Calu3 (cell line): ENCODE data around the gene PCDHGB7. TPM values are rescaled to one million over a fixed set of nuclear protein-coding genes. Genes with fewer than 3 reads are reported as not detected.
"Not testable (repeated sequence)": the region's sequence is repeated elsewhere in the genome, so short reads cannot be mapped to it uniquely, and the experiment has no call there.

ENCODE experiments used
- BruUV-seq: library from RNA; stranded (reverse); fragments of 400-500 nt; replicated peaks from 2 replicates; lab custom pipeline; 2021; lab: Mats Ljungman, UMichigan
- CTCF ChIA-PET: fragments of 300-600 bp; sonication (Branson Sonifier 250); formaldehyde crosslinking; loops from one replicate; lab custom pipeline; 2022; ENCODE audit warnings: antibody characterized with exemption; lab: Charles Lee
- DNase-seq: peaks from one replicate; pipeline ENCODE4 v3.0.0; 2022
- H3K27ac Mint-ChIP-seq: one replicate; pipeline ENCODE4 v1.8.0; 2022; ENCODE audit warnings: mixed read lengths; ENCODE audit not compliant: unreplicated experiment
- H3K27me3 Mint-ChIP-seq: one replicate; pipeline ENCODE4 v1.8.0; 2022; ENCODE audit warnings: mixed read lengths; ENCODE audit not compliant: unreplicated experiment
- H3K36me3 Mint-ChIP-seq: one replicate; pipeline ENCODE4 v1.8.0; 2022; ENCODE audit warnings: mild to moderate bottlenecking, moderate library complexity, mixed read lengths; ENCODE audit not compliant: insufficient read depth, unreplicated experiment
- H3K4me1 Mint-ChIP-seq: one replicate; pipeline ENCODE4 v1.8.0; 2022; ENCODE audit warnings: mild to moderate bottlenecking, low read depth, mixed read lengths; ENCODE audit not compliant: unreplicated experiment
- H3K4me3 Mint-ChIP-seq: one replicate; pipeline ENCODE4 v1.8.0; 2022; ENCODE audit warnings: mild to moderate bottlenecking, low read depth, moderate library complexity, mixed read lengths; ENCODE audit not compliant: unreplicated experiment
- H3K9me3 Mint-ChIP-seq: one replicate; pipeline ENCODE4 v1.8.0; 2022; ENCODE audit warnings: low read depth, mixed read lengths; ENCODE audit not compliant: unreplicated experiment
- intact Hi-C: fragments of 100-400 bp; cut with micrococcal nuclease; formaldehyde crosslinking; loops from one replicate; pipeline ENCODE4 v1.10.0; 2022; ENCODE audit not compliant: unreplicated experiment
- total RNA-seq: library from RNA; stranded (reverse); gene quantifications from 2 replicates; pipeline ENCODE4 v1.2.3, GENCODE V29; 2022
- TF ChIP-seq, protein P1 (sequence below): fragments of 200-600 bp; IDR thresholded peaks from one replicate; pipeline ENCODE4 v1.8.0; 2022; ENCODE audit warnings: antibody characterized with exemption; ENCODE audit not compliant: unreplicated experiment

PCDHGB7 gene
- total RNA-seq, 1 experiment from 2014 or later: 13.6 TPM

DNA sequence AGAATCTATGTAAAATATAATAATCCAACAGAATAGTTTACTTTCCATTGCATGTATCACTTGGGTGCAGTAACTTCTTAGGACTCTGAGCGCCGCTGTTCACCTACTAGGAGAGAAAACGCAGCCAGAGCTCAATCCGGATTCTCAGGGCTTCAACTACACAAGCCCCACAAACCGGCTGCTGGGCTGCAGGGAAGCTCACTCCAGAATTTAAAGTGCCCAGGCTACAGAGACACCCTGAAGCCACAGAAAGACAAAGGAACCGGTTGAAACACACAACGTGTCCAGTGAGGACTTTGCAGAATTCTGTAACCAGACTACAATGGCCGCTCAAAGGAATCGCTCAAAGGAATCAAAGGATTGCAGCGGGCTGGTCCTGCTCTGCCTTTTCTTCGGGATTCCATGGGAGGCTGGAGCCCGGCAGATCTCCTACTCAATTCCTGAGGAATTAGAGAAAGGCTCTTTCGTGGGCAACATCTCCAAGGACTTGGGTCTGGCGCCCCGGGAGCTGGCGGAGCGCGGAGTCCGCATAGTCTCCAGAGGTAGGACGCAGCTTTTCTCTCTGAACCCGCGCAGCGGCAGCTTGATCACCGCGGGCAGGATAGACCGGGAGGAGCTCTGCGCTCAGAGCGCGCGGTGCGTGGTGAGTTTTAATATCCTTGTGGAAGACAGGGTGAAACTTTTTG lies 4.5 kb upstream of the PCDHGB7 start, which contains the start of gene PCDHGA10:
PCDHGA10 (plus strand) TSS at position 134 of the 686 bp plus-strand sequence; CDS start at position 323, 189 bp downstream.
- intact Hi-C loops: no loop called here
- DNase-seq: no peak

DNA sequence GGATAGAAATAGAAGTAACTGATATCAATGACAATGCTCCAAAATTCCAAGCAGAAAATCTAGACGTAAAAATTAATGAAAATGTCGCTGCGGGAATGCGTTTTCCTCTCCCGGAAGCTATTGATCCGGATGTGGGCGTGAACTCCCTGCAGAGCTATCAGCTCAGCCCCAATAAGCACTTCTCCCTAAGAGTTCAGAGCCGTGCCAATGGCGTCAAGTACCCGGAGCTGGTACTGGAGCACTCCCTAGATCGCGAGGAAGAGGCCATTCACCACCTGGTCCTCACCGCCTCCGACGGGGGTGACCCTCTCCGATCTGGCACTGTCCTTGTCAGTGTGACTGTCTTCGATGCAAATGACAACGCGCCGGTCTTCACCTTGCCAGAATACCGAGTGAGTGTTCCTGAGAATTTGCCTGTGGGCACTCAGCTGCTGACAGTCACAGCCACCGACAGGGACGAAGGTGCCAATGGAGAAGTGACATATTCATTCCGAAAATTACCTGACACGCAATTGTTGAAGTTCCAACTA lies 3.9 kb upstream of the PCDHGB7 start:
- CTCF ChIA-PET: no interaction called here
- Mint-ChIP-seq H3K9me3 (peaks cover 20% of the 10 kb centered on the region), H3K36me3 (peaks cover 29% of the 10 kb centered on the region), H3K4me1 (peaks cover 20% of the 10 kb centered on the region), H3K27me3 (no peaks in the 10 kb centered on the region), H3K27ac (no peak overlapping the region), H3K4me3 (no peak overlapping the region)
- BruUV-seq: no TSS peak
- intact Hi-C loops: no loop called here
- DNase-seq: no peak
- TF ChIP-seq, protein P1, sequence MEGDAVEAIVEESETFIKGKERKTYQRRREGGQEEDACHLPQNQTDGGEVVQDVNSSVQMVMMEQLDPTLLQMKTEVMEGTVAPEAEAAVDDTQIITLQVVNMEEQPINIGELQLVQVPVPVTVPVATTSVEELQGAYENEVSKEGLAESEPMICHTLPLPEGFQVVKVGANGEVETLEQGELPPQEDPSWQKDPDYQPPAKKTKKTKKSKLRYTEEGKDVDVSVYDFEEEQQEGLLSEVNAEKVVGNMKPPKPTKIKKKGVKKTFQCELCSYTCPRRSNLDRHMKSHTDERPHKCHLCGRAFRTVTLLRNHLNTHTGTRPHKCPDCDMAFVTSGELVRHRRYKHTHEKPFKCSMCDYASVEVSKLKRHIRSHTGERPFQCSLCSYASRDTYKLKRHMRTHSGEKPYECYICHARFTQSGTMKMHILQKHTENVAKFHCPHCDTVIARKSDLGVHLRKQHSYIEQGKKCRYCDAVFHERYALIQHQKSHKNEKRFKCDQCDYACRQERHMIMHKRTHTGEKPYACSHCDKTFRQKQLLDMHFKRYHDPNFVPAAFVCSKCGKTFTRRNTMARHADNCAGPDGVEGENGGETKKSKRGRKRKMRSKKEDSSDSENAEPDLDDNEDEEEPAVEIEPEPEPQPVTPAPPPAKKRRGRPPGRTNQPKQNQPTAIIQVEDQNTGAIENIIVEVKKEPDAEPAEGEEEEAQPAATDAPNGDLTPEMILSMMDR: no peak

More for the DNA sequence above, 4.5 kb upstream of the PCDHGB7 start, which contains the start of gene PCDHGA10:
- H3K36me3 Mint-ChIP-seq: peaks cover 28% of the 10 kb centered on the region
- no peaks in the 10 kb centered on the region for H3K27me3 Mint-ChIP-seq
- peaks cover 24% of the 10 kb centered on the region for H3K4me1 Mint-ChIP-seq
- no peak within 1 kb of the TSS for H3K4me3 Mint-ChIP-seq
- BruUV-seq: no TSS peak
- no peak within 1 kb of the TSS for H3K27ac Mint-ChIP-seq
- H3K9me3 Mint-ChIP-seq: peaks cover 16% of the 10 kb centered on the region
- CTCF ChIA-PET: no interaction called here
- TF ChIP-seq, protein P1: no peak

DNA sequence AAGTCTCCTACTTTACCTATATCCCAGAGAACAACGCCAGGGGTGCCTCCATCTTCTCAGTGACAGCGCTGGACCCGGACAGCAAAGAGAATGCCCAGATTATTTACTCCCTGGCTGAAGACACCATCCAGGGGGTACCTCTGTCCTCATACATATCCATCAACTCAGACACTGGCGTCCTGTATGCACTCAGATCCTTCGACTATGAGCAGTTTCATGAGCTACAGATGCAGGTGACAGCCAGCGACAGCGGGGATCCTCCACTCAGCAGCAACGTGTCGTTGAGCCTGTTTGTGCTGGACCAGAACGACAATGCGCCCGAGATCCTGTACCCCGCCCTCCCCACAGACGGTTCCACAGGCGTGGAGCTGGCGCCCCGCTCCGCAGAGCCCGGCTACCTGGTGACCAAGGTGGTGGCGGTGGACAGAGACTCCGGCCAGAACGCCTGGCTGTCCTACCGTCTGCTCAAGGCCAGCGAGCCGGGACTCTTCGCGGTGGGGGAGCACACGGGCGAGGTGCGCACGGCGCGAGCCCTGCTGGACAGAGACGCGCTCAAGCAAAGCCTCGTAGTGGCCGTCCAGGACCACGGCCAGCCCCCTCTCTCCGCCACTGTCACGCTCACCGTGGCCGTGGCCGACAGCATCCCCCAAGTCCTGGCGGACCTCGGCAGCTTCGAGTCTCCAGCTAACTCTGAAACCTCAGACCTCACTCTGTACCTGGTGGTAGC lies 2.8 kb upstream of the PCDHGB7 start:
- DNase-seq, H3K4me3 Mint-ChIP-seq, CTCF ChIA-PET, H3K27me3 Mint-ChIP-seq, intact Hi-C loops, BruUV-seq, H3K27ac Mint-ChIP-seq: not testable (repeated sequence)
- Mint-ChIP-seq H3K9me3 (peaks cover 20% of the 10 kb centered on the region), H3K36me3 (peaks cover 36% of the 10 kb centered on the region), H3K4me1 (peaks cover 15% of the 10 kb centered on the region)

DNA sequence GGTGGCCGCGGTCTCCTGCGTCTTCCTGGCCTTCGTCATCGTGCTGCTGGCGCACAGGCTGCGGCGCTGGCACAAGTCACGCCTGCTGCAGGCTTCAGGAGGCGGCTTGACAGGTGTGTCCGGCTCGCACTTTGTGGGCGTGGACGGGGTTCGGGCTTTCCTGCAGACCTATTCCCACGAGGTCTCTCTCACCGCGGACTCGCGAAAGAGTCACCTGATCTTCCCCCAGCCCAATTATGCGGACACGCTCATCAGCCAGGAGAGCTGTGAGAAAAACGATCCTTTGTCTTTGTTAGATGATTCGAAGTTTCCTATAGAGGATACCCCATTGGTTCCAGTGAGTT lies 2.2 kb upstream of the PCDHGB7 start:
- H3K9me3 Mint-ChIP-seq: peaks cover 21% of the 10 kb centered on the region
- peaks cover 34% of the 10 kb centered on the region for H3K36me3 Mint-ChIP-seq
- DNase-seq, H3K27me3 Mint-ChIP-seq, intact Hi-C loops, CTCF ChIA-PET, H3K4me3 Mint-ChIP-seq, H3K27ac Mint-ChIP-seq, BruUV-seq: not testable (repeated sequence)
- peaks cover 11% of the 10 kb centered on the region for H3K4me1 Mint-ChIP-seq

DNA sequence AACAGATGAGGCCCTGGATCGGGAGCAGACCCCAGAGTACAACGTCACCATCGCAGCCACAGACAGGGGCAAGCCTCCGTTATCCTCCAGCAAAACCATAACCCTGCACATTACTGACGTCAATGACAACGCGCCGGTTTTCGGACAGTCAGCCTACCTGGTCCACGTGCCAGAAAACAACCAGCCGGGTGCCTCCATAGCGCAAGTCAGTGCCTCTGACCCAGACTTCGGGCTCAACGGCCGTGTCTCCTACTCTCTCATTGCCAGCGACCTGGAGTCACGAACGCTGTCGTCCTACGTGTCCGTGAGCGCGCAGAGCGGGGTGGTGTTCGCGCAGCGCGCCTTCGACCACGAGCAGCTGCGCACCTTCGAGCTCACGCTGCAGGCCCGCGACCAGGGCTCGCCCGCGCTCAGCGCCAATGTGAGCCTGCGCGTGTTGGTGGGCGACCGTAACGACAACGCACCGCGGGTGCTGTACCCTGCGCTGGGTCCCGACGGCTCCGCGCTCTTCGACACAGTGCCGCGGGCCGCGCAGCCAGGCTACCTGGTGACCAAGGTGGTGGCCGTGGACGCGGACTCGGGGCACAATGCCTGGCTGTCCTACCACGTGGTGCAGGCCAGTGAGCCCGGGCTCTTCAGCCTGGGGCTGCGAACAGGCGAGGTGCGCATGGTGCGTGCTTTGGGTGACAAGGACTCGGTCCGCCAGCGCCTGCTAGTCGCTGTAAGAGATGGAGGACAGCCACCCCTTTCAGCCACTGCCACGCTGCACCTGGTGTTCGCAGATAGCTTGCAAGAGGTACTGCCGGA lies 1.8 kb downstream of the PCDHGB7 start:
- CTCF ChIA-PET: interaction anchor here (0.7 kb wide), 1 partner anchor 72 kb away, joined by 3 read pairs; no protein-coding TSS in a partner anchor
- Mint-ChIP-seq H3K9me3 (peaks cover 17% of the 10 kb centered on the region), H3K27ac (no peak overlapping the region), H3K4me3 (peak overlapping the region; percentile 69), H3K27me3 (no peaks in the 10 kb centered on the region), H3K36me3 (peaks cover 33% of the 10 kb centered on the region), H3K4me1 (peaks cover 7% of the 10 kb centered on the region)
- no TSS peak for BruUV-seq
- TF ChIP-seq, protein P1: no peak
- intact Hi-C loops: no loop called here
- DNase-seq: no peak
